ENCODE results near the gene NRXN3. TPM values are rescaled to one million over a fixed set of nuclear protein-coding genes. Genes with fewer than 3 reads are reported as not detected.
"Not testable (repeated sequence)": the region's sequence is repeated elsewhere in the genome, so short reads cannot be mapped to it uniquely, and the experiment has no call there.

Gene NRXN3
- total RNA-seq, 1 donor from 2014 or later = 5.9 TPM

DNA sequence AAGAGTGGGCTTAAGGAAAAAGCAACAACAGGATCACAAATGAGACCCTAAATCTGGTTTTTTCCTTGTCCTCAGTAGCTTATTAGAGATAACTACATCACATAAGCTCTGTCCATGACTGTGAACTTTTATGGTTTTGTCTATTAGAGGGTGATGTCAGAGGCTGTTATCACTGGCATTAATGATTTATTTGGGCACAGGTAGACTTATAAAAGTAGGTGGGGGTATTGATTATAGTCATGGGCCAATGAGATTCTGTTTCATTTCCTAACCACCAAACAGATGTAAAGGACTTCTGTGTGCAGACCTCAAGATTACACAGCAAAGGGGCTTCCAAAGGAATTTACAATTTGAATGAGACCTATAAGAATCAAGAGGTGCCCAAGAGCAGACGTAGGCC is 316.4 kb downstream of the NRXN3 start:
- no peaks in the 10 kb centered on the region for H3K36me3 Mint-ChIP-seq
- Histone ChIP-seq H3K79me2 (ENCODE audit: low read depth) (no peaks in the 10 kb centered on the region), H3K4me1 (peaks cover 8% of the 10 kb centered on the region), H3K9me3 (ENCODE audit: low read depth) (no peaks in the 10 kb centered on the region), H3K9ac (no peak overlapping the region), H3F3A (ENCODE audit: low read depth) (no peaks in the 10 kb centered on the region), H2AFZ (replicated peaks) (no peak overlapping the region), H3K4me3 (no peak overlapping the region), H3K27me3 (no peaks in the 10 kb centered on the region), H3K27ac (no peak overlapping the region), H4K20me1 (ENCODE audit: low read depth) (no peaks in the 10 kb centered on the region), H3K4me2 (no peak overlapping the region), H3K36me3 (no peaks in the 10 kb centered on the region)
- peaks cover 2% of the 10 kb centered on the region for H3K27me3 Mint-ChIP-seq (ENCODE audit: insufficient read depth, low read depth)
- no peak overlapping the region for H3K27ac Mint-ChIP-seq
- H3K9me3 Mint-ChIP-seq = no peaks in the 10 kb centered on the region
- TF ChIP-seq, protein P1, sequence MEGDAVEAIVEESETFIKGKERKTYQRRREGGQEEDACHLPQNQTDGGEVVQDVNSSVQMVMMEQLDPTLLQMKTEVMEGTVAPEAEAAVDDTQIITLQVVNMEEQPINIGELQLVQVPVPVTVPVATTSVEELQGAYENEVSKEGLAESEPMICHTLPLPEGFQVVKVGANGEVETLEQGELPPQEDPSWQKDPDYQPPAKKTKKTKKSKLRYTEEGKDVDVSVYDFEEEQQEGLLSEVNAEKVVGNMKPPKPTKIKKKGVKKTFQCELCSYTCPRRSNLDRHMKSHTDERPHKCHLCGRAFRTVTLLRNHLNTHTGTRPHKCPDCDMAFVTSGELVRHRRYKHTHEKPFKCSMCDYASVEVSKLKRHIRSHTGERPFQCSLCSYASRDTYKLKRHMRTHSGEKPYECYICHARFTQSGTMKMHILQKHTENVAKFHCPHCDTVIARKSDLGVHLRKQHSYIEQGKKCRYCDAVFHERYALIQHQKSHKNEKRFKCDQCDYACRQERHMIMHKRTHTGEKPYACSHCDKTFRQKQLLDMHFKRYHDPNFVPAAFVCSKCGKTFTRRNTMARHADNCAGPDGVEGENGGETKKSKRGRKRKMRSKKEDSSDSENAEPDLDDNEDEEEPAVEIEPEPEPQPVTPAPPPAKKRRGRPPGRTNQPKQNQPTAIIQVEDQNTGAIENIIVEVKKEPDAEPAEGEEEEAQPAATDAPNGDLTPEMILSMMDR (IDR thresholded peaks at IDR 0.05) = no peak
- no peak for TF ChIP-seq EZH2phosphoT487 (IDR thresholded peaks at IDR 0.05)
- no peak for TF ChIP-seq EZH2 (IDR thresholded peaks at IDR 0.05)
- no peak overlapping the region for H3K4me3 Mint-ChIP-seq
- peaks cover 18% of the 10 kb centered on the region for H3K4me1 Mint-ChIP-seq
- DNase-seq (ENCODE audit: low spot score) = no peak

DNA sequence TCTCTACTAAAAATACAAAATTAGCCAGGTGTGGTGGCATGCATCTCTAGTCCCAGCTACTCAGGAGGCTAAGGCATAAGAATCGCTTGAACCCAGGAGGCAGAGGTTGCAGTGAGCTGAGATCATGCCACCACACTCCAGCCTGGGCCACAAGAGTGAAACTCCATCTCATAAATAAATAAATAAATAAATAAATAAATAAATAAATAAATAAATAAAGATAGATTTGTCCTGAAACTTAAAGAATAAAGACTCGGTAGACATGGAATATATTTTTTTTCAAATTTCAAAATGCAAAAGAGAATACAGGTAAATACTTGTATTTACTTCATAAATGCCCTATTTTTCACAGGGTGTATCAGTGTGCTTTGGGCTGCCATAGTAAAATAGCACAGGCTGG is 317.4 kb downstream of the NRXN3 start:
- H3K27ac Mint-ChIP-seq; H3K4me3 ChIP-seq; H3K4me1 ChIP-seq; H3K36me3 ChIP-seq; H3K27me3 ChIP-seq; H3F3A ChIP-seq (ENCODE audit: low read depth); H3K4me3 Mint-ChIP-seq; DNase-seq (ENCODE audit: low spot score); H3K27ac ChIP-seq; H4K20me1 ChIP-seq (ENCODE audit: low read depth); H3K9ac ChIP-seq; H2AFZ ChIP-seq (replicated peaks); H3K36me3 Mint-ChIP-seq; H3K27me3 Mint-ChIP-seq (ENCODE audit: insufficient read depth, low read depth); H3K79me2 ChIP-seq (ENCODE audit: low read depth); H3K9me3 Mint-ChIP-seq; H3K4me2 ChIP-seq; H3K9me3 ChIP-seq (ENCODE audit: low read depth): not testable (repeated sequence)
- H3K4me1 Mint-ChIP-seq = peaks cover 18% of the 10 kb centered on the region

DNA sequence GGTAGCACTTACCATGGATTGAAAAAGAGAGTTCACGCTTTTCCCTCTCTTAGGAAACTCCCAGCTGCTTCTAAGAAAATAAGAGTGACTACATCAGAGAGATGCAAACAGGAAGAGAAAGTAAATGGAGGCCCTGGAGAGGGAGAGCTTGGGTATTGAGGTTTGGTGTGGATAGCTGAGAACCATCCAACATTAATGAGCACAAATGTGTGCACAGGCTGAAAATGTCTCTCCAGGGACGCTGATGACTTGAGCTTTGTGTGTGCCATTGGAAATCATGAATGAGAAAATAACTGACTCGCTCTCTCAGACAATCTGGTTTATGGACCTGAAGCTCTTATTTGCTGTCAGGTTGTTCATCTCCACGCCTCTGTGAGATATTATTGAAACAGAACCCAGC is 318.8 kb downstream of the NRXN3 start:
- Histone ChIP-seq H3F3A (ENCODE audit: low read depth) (no peaks in the 10 kb centered on the region), H2AFZ (replicated peaks) (no peak overlapping the region), H3K9me3 (ENCODE audit: low read depth) (no peaks in the 10 kb centered on the region), H3K4me3 (no peak overlapping the region), H3K36me3 (no peaks in the 10 kb centered on the region), H4K20me1 (ENCODE audit: low read depth) (no peaks in the 10 kb centered on the region), H3K27me3 (no peaks in the 10 kb centered on the region), H3K4me1 (peaks cover 8% of the 10 kb centered on the region), H3K27ac (no peak overlapping the region), H3K4me2 (no peak overlapping the region), H3K9ac (no peak overlapping the region), H3K79me2 (ENCODE audit: low read depth) (no peaks in the 10 kb centered on the region)
- H3K36me3 Mint-ChIP-seq = no peaks in the 10 kb centered on the region
- H3K27me3 Mint-ChIP-seq (ENCODE audit: insufficient read depth, low read depth) = peaks cover 2% of the 10 kb centered on the region
- H3K27ac Mint-ChIP-seq = no peak overlapping the region
- H3K4me1 Mint-ChIP-seq = peaks cover 16% of the 10 kb centered on the region
- no peak for DNase-seq (ENCODE audit: low spot score)
- no peak for TF ChIP-seq EZH2phosphoT487 (IDR thresholded peaks at IDR 0.05)
- TF ChIP-seq, protein P1 (IDR thresholded peaks at IDR 0.05) = no peak
- no peak for TF ChIP-seq EZH2 (IDR thresholded peaks at IDR 0.05)
- H3K9me3 Mint-ChIP-seq = no peaks in the 10 kb centered on the region
- no peak overlapping the region for H3K4me3 Mint-ChIP-seq

DNA sequence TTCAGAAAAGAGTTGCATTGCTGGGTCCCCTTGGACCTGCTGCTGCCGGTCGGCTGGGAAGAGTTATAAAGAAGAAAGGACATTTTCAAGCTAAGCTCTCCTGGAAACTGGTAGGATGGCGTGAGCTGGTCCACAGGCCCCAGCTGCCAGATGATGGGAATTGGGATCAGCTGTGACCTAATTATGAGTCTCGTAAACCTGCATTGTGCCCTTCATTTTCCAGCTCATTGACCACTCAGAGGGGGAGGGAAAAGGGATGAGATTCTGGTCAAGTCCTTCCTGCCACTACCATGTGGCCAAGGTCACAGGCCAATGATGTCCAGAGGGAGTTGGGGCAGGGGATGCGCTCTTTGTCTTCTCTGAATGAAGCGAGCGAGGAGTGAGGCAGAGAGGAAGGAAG is 320.9 kb downstream of the NRXN3 start:
- no peak overlapping the region for H3K4me2 ChIP-seq
- TF ChIP-seq EZH2 (IDR thresholded peaks at IDR 0.05) (no peak), EZH2phosphoT487 (IDR thresholded peaks at IDR 0.05) (no peak)
- TF ChIP-seq, protein P1 (IDR thresholded peaks at IDR 0.05) = no peak
- H3K27me3 ChIP-seq = no peaks in the 10 kb centered on the region
- H4K20me1 ChIP-seq (ENCODE audit: low read depth) = no peaks in the 10 kb centered on the region
- no peak overlapping the region for H3K27ac ChIP-seq
- no peaks in the 10 kb centered on the region for H3F3A ChIP-seq (ENCODE audit: low read depth)
- no peak overlapping the region for H2AFZ ChIP-seq (replicated peaks)
- no peaks in the 10 kb centered on the region for H3K9me3 ChIP-seq (ENCODE audit: low read depth)
- Mint-ChIP-seq H3K4me3 (no peak overlapping the region), H3K4me1 (peaks cover 6% of the 10 kb centered on the region), H3K27me3 (ENCODE audit: insufficient read depth, low read depth) (peaks cover 2% of the 10 kb centered on the region), H3K27ac (no peak overlapping the region), H3K36me3 (no peaks in the 10 kb centered on the region), H3K9me3 (no peaks in the 10 kb centered on the region)
- no peaks in the 10 kb centered on the region for H3K36me3 ChIP-seq
- H3K4me1 ChIP-seq = no peaks in the 10 kb centered on the region
- no peak overlapping the region for H3K9ac ChIP-seq
- no peak overlapping the region for H3K4me3 ChIP-seq
- H3K79me2 ChIP-seq (ENCODE audit: low read depth) = no peaks in the 10 kb centered on the region
- DNase-seq (ENCODE audit: low spot score) = no peak
